SK-N-SH (cell line): Measurements from ENCODE around the gene IQSEC3. TPM values are rescaled to one million over a fixed set of nuclear protein-coding genes. Genes with fewer than 3 reads are reported as not detected.

Experiments
- CTCF ChIA-PET: fragments of 300-600, 350-600 bp; formaldehyde crosslinking; extraction: SDS; loops from one replicate; lab custom pipeline; 2021; lab: Yijun Ruan, JAX
- POLR2A ChIA-PET: fragments of 350-600 bp; sonication (Branson Sonifier 250); formaldehyde crosslinking; extraction: SDS; loops from one replicate; lab custom pipeline; 2020; ENCODE audit warnings: antibody characterized with exemption, inconsistent platforms; lab: Yijun Ruan, JAX
- DNase-seq: peaks from one replicate; pipeline ENCODE4 v3.0.0; 2012
- H2AFZ ChIP-seq: fragments of 200-600 bp; sonication (generic); 2 replicates; pipeline ENCODE4 v1.8.1; 2016; ENCODE audit warnings: antibody characterized with exemption, mild to moderate bottlenecking, low read depth
- H3F3A ChIP-seq: fragments of 200-600 bp; sonication (generic); replicated peaks from 2 replicates; pipeline ENCODE3; 2016; ENCODE audit warnings: antibody characterized with exemption, mild to moderate bottlenecking; ENCODE audit not compliant: insufficient read depth
- H3K27ac ChIP-seq, 2 experiments: fragments of 200-500 bp in 1 of 2; fragments of 200-600 bp in 1 of 2; sonication (Bioruptor generic) in 1 of 2; sonication (generic), shearing (Covaris generic) in 1 of 2; 2 replicates each; pipeline versions ENCODE4 v1.5.1 to v1.6.1; 2014 to 2016; ENCODE audit warnings: low read depth in 2 of 2, inconsistent platforms in 1 of 2, low read length in 1 of 2, mild to moderate bottlenecking in 1 of 2, mixed read lengths in 1 of 2
- H3K27me3 ChIP-seq: fragments of 200-600 bp; sonication (generic), shearing (Covaris generic); 2 replicates; pipeline ENCODE4 v1.6.1; 2016; ENCODE audit warnings: mixed run types; ENCODE audit not compliant: insufficient read depth
- H3K36me3 ChIP-seq, 2 experiments: fragments of 200-500 bp in 1 of 2; fragments of 200-600 bp in 1 of 2; sonication (Bioruptor generic) in 1 of 2; sonication (generic) in 1 of 2; replicated peaks in 1 of 2; 2 replicates each; pipeline versions ENCODE3 to v1.5.1; 2014 to 2016; ENCODE audit warnings: low read length in 1 of 2, mild to moderate bottlenecking in 1 of 2; ENCODE audit not compliant: insufficient read depth in 2 of 2, control insufficient read depth in 1 of 2
- H3K4me1 ChIP-seq, 2 experiments: fragments of 200-500 bp in 1 of 2; fragments of 200-600 bp in 1 of 2; sonication (Bioruptor generic) in 1 of 2; sonication (generic), shearing (Covaris generic) in 1 of 2; 2 replicates each; pipeline versions ENCODE4 v1.5.1 to v1.6.1; 2014 to 2016; ENCODE audit warnings: low read depth in 1 of 2, low read length in 1 of 2, mixed run types in 1 of 2; ENCODE audit not compliant: insufficient read depth in 2 of 2, control insufficient read depth in 1 of 2
- H3K4me2 ChIP-seq: fragments of 200-600 bp; sonication (generic), shearing (Covaris generic); 2 replicates; pipeline ENCODE4 v1.6.1; 2017; ENCODE audit warnings: mixed run types
- H3K4me3 ChIP-seq, 2 experiments: fragments of 200-500 bp in 1 of 2; fragments of 200-600 bp in 1 of 2; sonication (Bioruptor generic) in 1 of 2; sonication (generic), shearing (Covaris generic) in 1 of 2; 2 replicates each; pipeline versions ENCODE4 v1.5.1 to v1.8.1; 2014 to 2016; ENCODE audit warnings: low read depth in 2 of 2, inconsistent platforms in 1 of 2, low read length in 1 of 2, mild to moderate bottlenecking in 1 of 2, mixed read lengths in 1 of 2, moderate library complexity in 1 of 2
- H3K79me2 ChIP-seq: fragments of 200-600 bp; sonication (generic); 2 replicates; pipeline ENCODE4 v1.8.1; 2017; ENCODE audit warnings: mild to moderate bottlenecking; ENCODE audit not compliant: insufficient read depth
- H3K9ac ChIP-seq: fragments of 200-600 bp; sonication (generic); 2 replicates; pipeline ENCODE4 v1.6.1; 2017; ENCODE audit warnings: mixed run types
- H3K9me2 ChIP-seq: fragments of 200-600 bp; sonication (generic); 2 replicates; pipeline ENCODE4 v1.6.1; 2017; ENCODE audit warnings: mixed run types
- H3K9me3 ChIP-seq: fragments of 200-600 bp; sonication (generic); 2 replicates; pipeline ENCODE4 v1.6.1; 2017; ENCODE audit warnings: mixed run types, mild to moderate bottlenecking, moderate library complexity
- H4K20me1 ChIP-seq: fragments of 200-600 bp; sonication (generic); 2 replicates; pipeline ENCODE4 v1.6.1; 2017; ENCODE audit warnings: mild to moderate bottlenecking, mixed run types; ENCODE audit not compliant: insufficient read depth
- CHD2 ChIP-seq: fragments of 150-350 bp; IDR thresholded peaks from 2 replicates; pipeline ENCODE4 v1.6.1; 2018; ENCODE audit warnings: low read length; ENCODE audit not compliant: partially characterized antibody
- ELF1 ChIP-seq: IDR thresholded peaks from 2 replicates; pipeline ENCODE4 v1.4.0; 2012
- EP300 ChIP-seq, 2 experiments: IDR thresholded peaks; 2 replicates each; pipeline versions ENCODE4 v1.4.0 to v1.6.1; 2012; ENCODE audit warnings: borderline replicate concordance in 1 of 2, low read depth in 1 of 2, low read length in 1 of 2
- GABPA ChIP-seq: IDR thresholded peaks from 2 replicates; pipeline ENCODE4 v1.4.0; 2012; ENCODE audit warnings: low read depth, mild to moderate bottlenecking
- MEF2A ChIP-seq: IDR thresholded peaks from 2 replicates; pipeline ENCODE4 v1.4.0; 2012; ENCODE audit warnings: low read depth, borderline replicate concordance
- MXI1 ChIP-seq: IDR thresholded peaks from 2 replicates; pipeline ENCODE4 v1.6.1; 2012; ENCODE audit warnings: mild to moderate bottlenecking, low read depth, low read length, improper control_type of control experiment
- POLR2AphosphoS5 ChIP-seq: IDR thresholded peaks from 2 replicates; pipeline ENCODE4 v1.6.1; 2012; ENCODE audit warnings: low read depth, low read length
- RAD21 ChIP-seq: IDR thresholded peaks from 2 replicates; pipeline ENCODE4 v1.6.1; 2012; ENCODE audit warnings: mild to moderate bottlenecking, low read length
- RCOR1 ChIP-seq: fragments of 150-350 bp; IDR thresholded peaks from 2 replicates; pipeline ENCODE4 v1.6.1; 2017; ENCODE audit warnings: antibody characterized with exemption, low read length
- RFX5 ChIP-seq: IDR thresholded peaks from 2 replicates; pipeline ENCODE4 v1.6.1; 2012; ENCODE audit warnings: mild to moderate bottlenecking, improper control_type of control experiment, low read length
- WGBS: methylation state at CpG from one replicate; pipeline ENCODE4 v1.1.6; 2017; ENCODE audit warnings: low lambda C conversion rate; 5-methylcytosine and 5-hydroxymethylcytosine counted together
- polyA plus RNA-seq, 3 experiments: library from polyadenylated mRNA; depleted of rRNA; stranded (reverse); fragments of >200 nt; gene quantifications; 2 replicates each; pipeline ENCODE4 v1.2.3, GENCODE V29; 2012
- TF ChIP-seq, protein P1 (sequence below): fragments of 200-600 bp; sonication (generic); IDR thresholded peaks from 2 replicates; pipeline ENCODE4 v1.6.1; 2017; ENCODE audit warnings: antibody characterized with exemption, mild to moderate bottlenecking, moderate library complexity
- TF ChIP-seq, protein P2 (sequence below): IDR thresholded peaks from 2 replicates; pipeline ENCODE4 v1.4.0; 2012; ENCODE audit warnings: low read depth, borderline replicate concordance
- TF ChIP-seq, protein P3 (sequence below): IDR thresholded peaks from 2 replicates; pipeline ENCODE4 v1.4.0; 2012; ENCODE audit warnings: low read depth

The IQSEC3 gene
- polyA plus RNA-seq, 1 of the 3 experiments (the other 2 are of a cell fraction): 0.02 TPM

DNA sequence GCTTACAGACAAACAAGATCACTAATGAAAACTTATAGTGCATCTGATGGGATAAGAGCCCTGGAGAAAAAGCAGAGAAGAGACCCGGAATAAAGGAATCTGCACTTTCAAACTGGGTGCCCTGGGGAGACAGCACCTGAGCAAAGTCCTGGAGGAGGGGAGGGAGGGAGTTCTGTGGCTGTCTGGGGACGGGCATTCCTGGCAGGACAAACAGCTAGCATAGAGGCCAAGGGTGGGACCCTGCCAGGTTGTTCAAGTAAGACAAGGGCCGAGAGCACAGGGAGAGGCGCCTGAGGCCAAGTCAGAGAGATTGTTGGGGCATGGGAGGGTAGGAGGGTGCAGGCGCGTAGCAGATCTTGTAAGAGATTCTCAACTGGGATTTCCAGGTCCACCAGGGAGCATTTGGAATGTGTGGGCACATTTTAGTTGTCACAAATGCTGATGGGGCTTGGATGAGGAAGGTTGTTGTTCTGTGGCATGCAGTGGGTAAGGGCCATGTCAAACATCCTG is 14.2 kb downstream of the IQSEC3 start:
- H3K4me2 ChIP-seq: no peak overlapping the region
- DNase-seq: no peak
- CTCF ChIA-PET: interaction anchor here (0.7 kb wide), 1 partner anchor 25 kb away, joined by 3 read pairs; no protein-coding TSS in a partner anchor
- no peak overlapping the region for H3K27ac ChIP-seq
- no peaks in the 10 kb centered on the region for H4K20me1 ChIP-seq
- H3K27me3 ChIP-seq: peaks cover 33% of the 10 kb centered on the region
- H2AFZ ChIP-seq: no peak overlapping the region
- H3K9me3 ChIP-seq: no peaks in the 10 kb centered on the region
- no peaks in the 10 kb centered on the region for H3K79me2 ChIP-seq
- no peak overlapping the region for H3K4me3 ChIP-seq
- POLR2A ChIA-PET: no interaction called here
- no peaks in the 10 kb centered on the region for H3K36me3 ChIP-seq
- H3K9me2 ChIP-seq: no peaks in the 10 kb centered on the region
- no peak overlapping the region for H3K9ac ChIP-seq
- 39% methylated on average over 6 of the region's 6 CpGs for WGBS
- TF ChIP-seq MEF2A: no peak
- no peak for TF ChIP-seq ELF1
- TF ChIP-seq, all 33 proteins: peak for 0
- Histone ChIP-seq H3F3A (no peaks in the 10 kb centered on the region), H3K4me1 (peaks cover 0 to 32% of the 10 kb centered on the region in 2 experiments; a peak in 2 of 4 replicates)

DNA sequence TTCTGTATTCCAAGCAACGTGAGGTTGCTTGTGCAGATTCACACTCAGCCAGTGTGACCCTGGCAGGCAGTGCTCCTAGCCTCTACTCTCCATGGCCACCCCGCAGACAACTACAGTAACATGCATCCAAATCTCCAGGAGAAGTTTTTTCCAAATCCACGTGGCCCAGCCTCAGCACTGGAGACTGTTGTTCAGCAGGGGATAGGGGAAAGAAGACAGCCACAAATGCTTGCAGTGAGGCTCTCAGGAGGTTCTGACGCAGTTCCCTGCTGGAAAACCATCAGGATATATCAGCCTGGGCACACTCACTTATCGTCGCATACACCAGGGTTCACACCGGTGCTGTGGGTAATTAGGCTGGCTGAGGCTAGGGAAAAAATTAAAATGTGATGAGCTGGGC is 16.2 kb downstream of the IQSEC3 start:
- Histone ChIP-seq H4K20me1 (no peaks in the 10 kb centered on the region), H3K36me3 (no peaks in the 10 kb centered on the region), H3K4me2 (no peak overlapping the region), H3K9me3 (no peaks in the 10 kb centered on the region), H3F3A (no peaks in the 10 kb centered on the region), H3K27ac (no peak overlapping the region), H3K79me2 (no peaks in the 10 kb centered on the region), H3K4me1 (peaks cover 0 to 32% of the 10 kb centered on the region in 2 experiments; a peak in 2 of 4 replicates), H3K4me3 (no peak overlapping the region), H3K9me2 (no peaks in the 10 kb centered on the region), H2AFZ (no peak overlapping the region)
- ChIA-PET POLR2A (no interaction called here), CTCF (interaction anchor here (1.6 kb wide), 1 partner anchor 23 kb away, joined by 4 read pairs; no protein-coding TSS in a partner anchor)
- DNase-seq: no peak
- 44% methylated on average over 7 of the region's 7 CpGs for WGBS
- TF ChIP-seq, protein P1, sequence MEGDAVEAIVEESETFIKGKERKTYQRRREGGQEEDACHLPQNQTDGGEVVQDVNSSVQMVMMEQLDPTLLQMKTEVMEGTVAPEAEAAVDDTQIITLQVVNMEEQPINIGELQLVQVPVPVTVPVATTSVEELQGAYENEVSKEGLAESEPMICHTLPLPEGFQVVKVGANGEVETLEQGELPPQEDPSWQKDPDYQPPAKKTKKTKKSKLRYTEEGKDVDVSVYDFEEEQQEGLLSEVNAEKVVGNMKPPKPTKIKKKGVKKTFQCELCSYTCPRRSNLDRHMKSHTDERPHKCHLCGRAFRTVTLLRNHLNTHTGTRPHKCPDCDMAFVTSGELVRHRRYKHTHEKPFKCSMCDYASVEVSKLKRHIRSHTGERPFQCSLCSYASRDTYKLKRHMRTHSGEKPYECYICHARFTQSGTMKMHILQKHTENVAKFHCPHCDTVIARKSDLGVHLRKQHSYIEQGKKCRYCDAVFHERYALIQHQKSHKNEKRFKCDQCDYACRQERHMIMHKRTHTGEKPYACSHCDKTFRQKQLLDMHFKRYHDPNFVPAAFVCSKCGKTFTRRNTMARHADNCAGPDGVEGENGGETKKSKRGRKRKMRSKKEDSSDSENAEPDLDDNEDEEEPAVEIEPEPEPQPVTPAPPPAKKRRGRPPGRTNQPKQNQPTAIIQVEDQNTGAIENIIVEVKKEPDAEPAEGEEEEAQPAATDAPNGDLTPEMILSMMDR: no peak
- TF ChIP-seq, protein P2, sequence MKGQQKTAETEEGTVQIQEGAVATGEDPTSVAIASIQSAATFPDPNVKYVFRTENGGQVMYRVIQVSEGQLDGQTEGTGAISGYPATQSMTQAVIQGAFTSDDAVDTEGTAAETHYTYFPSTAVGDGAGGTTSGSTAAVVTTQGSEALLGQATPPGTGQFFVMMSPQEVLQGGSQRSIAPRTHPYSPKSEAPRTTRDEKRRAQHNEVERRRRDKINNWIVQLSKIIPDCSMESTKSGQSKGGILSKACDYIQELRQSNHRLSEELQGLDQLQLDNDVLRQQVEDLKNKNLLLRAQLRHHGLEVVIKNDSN: no peak
- TF ChIP-seq GABPA (no peak), RFX5 (no peak), RCOR1 (no peak), POLR2AphosphoS5 (no peak)
- TF ChIP-seq, all 33 proteins: peak for 0
- Histone ChIP-seq H3K9ac (no peak overlapping the region), H3K27me3 (peaks cover 33% of the 10 kb centered on the region)

DNA sequence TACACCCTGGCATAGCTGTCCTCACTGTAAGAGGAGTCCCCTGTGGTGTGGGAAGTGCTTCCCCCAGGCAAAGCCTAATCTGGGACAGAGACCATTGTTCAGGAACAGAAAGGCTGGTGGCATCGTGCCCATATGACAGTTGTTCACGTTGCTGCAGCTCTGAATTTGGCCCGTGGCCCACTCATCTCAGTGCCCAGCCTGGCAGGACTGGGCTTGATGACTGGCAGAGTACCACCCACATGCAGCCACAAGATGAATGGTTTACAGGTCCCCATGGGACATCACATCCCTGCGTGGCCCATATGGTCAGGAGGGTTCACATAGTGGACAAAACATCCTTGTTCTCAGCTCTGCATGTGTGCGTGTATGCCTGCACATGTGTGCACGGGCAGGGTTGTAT is 17.5 kb downstream of the IQSEC3 start:
- CTCF ChIA-PET: interaction anchor here (0.6 to 1.1 kb wide), 3 partner anchors 25 to 1269 kb away, joined by 3 read pairs; no protein-coding TSS in a partner anchor

More for the DNA sequence above, 17.5 kb downstream of the IQSEC3 start:
- WGBS: 57% methylated on average over 2 of the region's 6 CpGs
- Histone ChIP-seq H3K9ac (no peak overlapping the region), H3K9me2 (no peaks in the 10 kb centered on the region), H3K27me3 (peaks cover 29% of the 10 kb centered on the region), H3K4me2 (no peak overlapping the region), H3K27ac (peak overlapping the region in 1 of 2 experiments; percentile 79; a peak in 2 of 4 replicates), H3F3A (no peaks in the 10 kb centered on the region), H3K36me3 (no peaks in the 10 kb centered on the region), H4K20me1 (no peaks in the 10 kb centered on the region), H2AFZ (no peak overlapping the region), H3K4me1 (peaks cover 0 to 30% of the 10 kb centered on the region in 2 experiments; a peak in 2 of 4 replicates), H3K4me3 (no peak overlapping the region), H3K9me3 (no peaks in the 10 kb centered on the region), H3K79me2 (no peaks in the 10 kb centered on the region)
- DNase-seq: peak; percentile 72
- TF ChIP-seq MXI1 (peak; percentile 60; the same call in 1 of the 2 replicates), RAD21 (peak; percentile 27; the same call in 1 of the 2 replicates), CHD2 (peak; percentile 71), EP300 (IDR thresholded peaks at IDR 0.05; ENCODE audit: borderline replicate concordance in 1 of 2, low read depth in 1 of 2, low read length in 1 of 2) (peak in 1 of 2 experiments; percentile 40; a peak in 1 of 4 replicates), RCOR1 (peak; percentile 49; the same call in 1 of the 2 replicates)
- TF ChIP-seq, protein P3, sequence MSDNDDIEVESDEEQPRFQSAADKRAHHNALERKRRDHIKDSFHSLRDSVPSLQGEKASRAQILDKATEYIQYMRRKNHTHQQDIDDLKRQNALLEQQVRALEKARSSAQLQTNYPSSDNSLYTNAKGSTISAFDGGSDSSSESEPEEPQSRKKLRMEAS: no peak
- POLR2A ChIA-PET: no interaction called here
